Posterior vena cava (tissue), 2 donors: ENCODE measurements around the gene SLC26A2. TPM values are rescaled to one million over a fixed set of nuclear protein-coding genes. Genes with fewer than 3 reads are reported as not detected.

Source experiments
- DNase-seq: peaks from one replicate; pipeline ENCODE4 v3.0.0-alpha.2; 2020; ENCODE audit warnings: low spot score
- intact Hi-C, 2 donors: fragments of 100-400 bp; cut with DNase I; formaldehyde crosslinking; loops; one replicate each; pipeline versions ENCODE4 v1.14.1 to v1.14.2; 2022 to 2023
- total RNA-seq, 2 donors: library from RNA; stranded (reverse); fragmentation: NEBNext Ultra II Directional; extraction: Animal tissue kit (Norgen Biotek cat#: 25700); gene quantifications; one replicate each; pipeline ENCODE4 v1.2.1, GENCODE V29; 2021
- donor health status: DM: yes; HTN: yes; CAD: no.
- donor health status: DM: yes; HTN: yes; CAD: no.

SLC26A2 gene
- total RNA-seq, 2 donors from 2014 or later: 11.3 to 13.2 TPM

GRCh38 chr5:149956685-149957084 is 3.9 kb upstream of the SLC26A2 start:
- intact Hi-C loops: no loop called here
- no peak for DNase-seq

GRCh38 chr5:149957855-149958254 is 2.7 kb upstream of the SLC26A2 start:
- DNase-seq: no peak
- intact Hi-C loops: no loop called here

GRCh38 chr5:149959406-149960236 is 937 bp upstream of the SLC26A2 start:
- DNase-seq: no peak
- intact Hi-C loops: no loop called here

GRCh38 chr5:149961186-149961685 is 678 bp downstream of the SLC26A2 start:
- intact Hi-C loops: no loop called here
- DNase-seq: no peak

GRCh38 chr5:149961957-149962409 is 1.4 kb downstream of the SLC26A2 start:
- intact Hi-C loops: no loop called here
- no peak for DNase-seq

- DNase-seq: no peak
- intact Hi-C loops: no loop called here
Measured at GRCh38 chr5:149962601-149963300, 2.2 kb downstream of the SLC26A2 start.

- intact Hi-C loops: no loop called here
- DNase-seq: no peak
Measured at GRCh38 chr5:149963729-149964128, 3.2 kb downstream of the SLC26A2 start.

- DNase-seq: no peak
- intact Hi-C loops: no loop called here
Measured at GRCh38 chr5:149966946-149967345, 6.4 kb downstream of the SLC26A2 start.

- no peak for DNase-seq
- intact Hi-C loops: no loop called here
Measured at GRCh38 chr5:149969181-149969930, 8.8 kb downstream of the SLC26A2 start.

GRCh38 chr5:149975409-149975808 is 14.9 kb downstream of the SLC26A2 start:
- intact Hi-C loops: no loop called here
- no peak for DNase-seq

GRCh38 chr5:149979896-149980295 is 19.3 kb downstream of the SLC26A2 start:
- DNase-seq: no peak
- intact Hi-C loops: no loop called here

GRCh38 chr5:149981206-149981605 is 20.6 kb downstream of the SLC26A2 start:
- no peak for DNase-seq
- intact Hi-C loops: no loop called here

- no peak for DNase-seq
- intact Hi-C loops: no loop called here
Measured at GRCh38 chr5:149982505-149982904, 21.9 kb downstream of the SLC26A2 start.

GRCh38 chr5:149988126-149988525 is 27.6 kb downstream of the SLC26A2 start:
- no peak for DNase-seq
- intact Hi-C loops: loop anchor here in 1 of 2 donors (5.0 kb wide), 1 partner anchor 156 kb away; no protein-coding TSS in a partner anchor

- no peak for DNase-seq
- intact Hi-C loops: loop anchor here in 1 of 2 donors (5.0 to 10.0 kb wide), 2 partner anchors 156 to 358 kb away; no protein-coding TSS in a partner anchor
Measured at GRCh38 chr5:149990518-149991376, 30.2 kb downstream of the SLC26A2 start.

GRCh38 chr5:149993471-149993870 is 32.9 kb downstream of the SLC26A2 start:
- intact Hi-C loops: loop anchor here in 1 of 2 donors (5.0 to 10.0 kb wide), 2 partner anchors 159 to 361 kb away; no protein-coding TSS in a partner anchor
- DNase-seq: no peak

- DNase-seq: no peak
- intact Hi-C loops: loop anchor here in 1 of 2 donors (10.0 kb wide), 1 partner anchor 161 kb away; no protein-coding TSS in a partner anchor
Measured at GRCh38 chr5:149995385-149996204, 35.0 kb downstream of the SLC26A2 start.
